Ishikawa (cell line): ENCODE results near the gene IPO11.

ENCODE experiments used
- CEBPB ChIP-seq: IDR thresholded peaks from 2 replicates; pipeline ENCODE4 v1.6.1; 2012
- CREB1 ChIP-seq: IDR thresholded peaks from 2 replicates; pipeline ENCODE4 v1.6.1; 2012; ENCODE audit warnings: low read depth
- EGR1 ChIP-seq: IDR thresholded peaks from 2 replicates; pipeline ENCODE4 v1.6.1; 2012
- EP300 ChIP-seq: IDR thresholded peaks from 2 replicates; pipeline ENCODE4 v1.6.1; 2012; ENCODE audit warnings: borderline replicate concordance
- NFIC ChIP-seq: IDR thresholded peaks from 2 replicates; pipeline ENCODE4 v1.6.1; 2012
- RAD21 ChIP-seq: IDR thresholded peaks from 2 replicates; pipeline ENCODE4 v1.6.1; 2012; ENCODE audit warnings: low read depth
- TAF1 ChIP-seq: IDR thresholded peaks from 2 replicates; pipeline ENCODE4 v1.6.1; 2012; ENCODE audit warnings: low read depth, mild to moderate bottlenecking
- TCF12 ChIP-seq: IDR thresholded peaks from 2 replicates; pipeline ENCODE4 v1.6.1; 2012; ENCODE audit warnings: low read depth
- TEAD4 ChIP-seq: IDR thresholded peaks from 2 replicates; pipeline ENCODE4 v1.6.1; 2012
- YY1 ChIP-seq: IDR thresholded peaks from 2 replicates; pipeline ENCODE4 v1.6.1; 2012; ENCODE audit warnings: low read depth
- ZBTB7A ChIP-seq: IDR thresholded peaks from 2 replicates; pipeline ENCODE4 v1.6.1; 2012; ENCODE audit warnings: low read depth
- TF ChIP-seq, protein P1 (sequence below): IDR thresholded peaks from 2 replicates; pipeline ENCODE4 v1.6.1; 2012; ENCODE audit warnings: low read depth, mild to moderate bottlenecking
- TF ChIP-seq, protein P2 (sequence below): IDR thresholded peaks from 2 replicates; pipeline ENCODE4 v1.6.1; 2012
- TF ChIP-seq, protein P3 (sequence below): IDR thresholded peaks from 2 replicates; pipeline ENCODE4 v1.6.1; 2012

DNA sequence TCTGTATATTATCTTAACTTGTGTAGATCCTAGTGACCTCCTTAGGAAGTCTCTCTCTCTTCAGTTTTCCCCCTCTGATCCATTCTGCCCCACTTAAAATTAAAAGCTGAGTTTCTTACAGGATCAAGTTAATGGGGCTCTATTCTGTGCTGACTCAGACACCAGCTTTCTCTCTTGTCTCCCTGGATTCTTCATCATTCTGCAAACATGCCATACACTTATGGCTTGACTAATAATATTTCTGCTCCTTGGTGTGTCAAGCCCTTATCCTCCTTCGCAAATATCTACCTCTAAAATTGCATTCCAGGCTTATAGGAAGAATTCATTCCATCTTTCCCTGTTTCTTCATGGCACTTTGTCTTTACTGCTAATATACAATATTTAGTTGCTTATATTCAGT lies 184.1 kb downstream of the IPO11 start:
- TF ChIP-seq NFIC, result no peak
- TF ChIP-seq, protein P1, sequence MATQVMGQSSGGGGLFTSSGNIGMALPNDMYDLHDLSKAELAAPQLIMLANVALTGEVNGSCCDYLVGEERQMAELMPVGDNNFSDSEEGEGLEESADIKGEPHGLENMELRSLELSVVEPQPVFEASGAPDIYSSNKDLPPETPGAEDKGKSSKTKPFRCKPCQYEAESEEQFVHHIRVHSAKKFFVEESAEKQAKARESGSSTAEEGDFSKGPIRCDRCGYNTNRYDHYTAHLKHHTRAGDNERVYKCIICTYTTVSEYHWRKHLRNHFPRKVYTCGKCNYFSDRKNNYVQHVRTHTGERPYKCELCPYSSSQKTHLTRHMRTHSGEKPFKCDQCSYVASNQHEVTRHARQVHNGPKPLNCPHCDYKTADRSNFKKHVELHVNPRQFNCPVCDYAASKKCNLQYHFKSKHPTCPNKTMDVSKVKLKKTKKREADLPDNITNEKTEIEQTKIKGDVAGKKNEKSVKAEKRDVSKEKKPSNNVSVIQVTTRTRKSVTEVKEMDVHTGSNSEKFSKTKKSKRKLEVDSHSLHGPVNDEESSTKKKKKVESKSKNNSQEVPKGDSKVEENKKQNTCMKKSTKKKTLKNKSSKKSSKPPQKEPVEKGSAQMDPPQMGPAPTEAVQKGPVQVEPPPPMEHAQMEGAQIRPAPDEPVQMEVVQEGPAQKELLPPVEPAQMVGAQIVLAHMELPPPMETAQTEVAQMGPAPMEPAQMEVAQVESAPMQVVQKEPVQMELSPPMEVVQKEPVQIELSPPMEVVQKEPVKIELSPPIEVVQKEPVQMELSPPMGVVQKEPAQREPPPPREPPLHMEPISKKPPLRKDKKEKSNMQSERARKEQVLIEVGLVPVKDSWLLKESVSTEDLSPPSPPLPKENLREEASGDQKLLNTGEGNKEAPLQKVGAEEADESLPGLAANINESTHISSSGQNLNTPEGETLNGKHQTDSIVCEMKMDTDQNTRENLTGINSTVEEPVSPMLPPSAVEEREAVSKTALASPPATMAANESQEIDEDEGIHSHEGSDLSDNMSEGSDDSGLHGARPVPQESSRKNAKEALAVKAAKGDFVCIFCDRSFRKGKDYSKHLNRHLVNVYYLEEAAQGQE, result no peak
- TF ChIP-seq EGR1, result no peak
- no peak for TF ChIP-seq CEBPB
- no peak for TF ChIP-seq TCF12
- no peak for TF ChIP-seq EP300
- TF ChIP-seq CREB1, result no peak
- no peak for TF ChIP-seq YY1
- no peak for TF ChIP-seq ZBTB7A
- TF ChIP-seq RAD21, result no peak
- no peak for TF ChIP-seq TAF1
- TF ChIP-seq, protein P2, sequence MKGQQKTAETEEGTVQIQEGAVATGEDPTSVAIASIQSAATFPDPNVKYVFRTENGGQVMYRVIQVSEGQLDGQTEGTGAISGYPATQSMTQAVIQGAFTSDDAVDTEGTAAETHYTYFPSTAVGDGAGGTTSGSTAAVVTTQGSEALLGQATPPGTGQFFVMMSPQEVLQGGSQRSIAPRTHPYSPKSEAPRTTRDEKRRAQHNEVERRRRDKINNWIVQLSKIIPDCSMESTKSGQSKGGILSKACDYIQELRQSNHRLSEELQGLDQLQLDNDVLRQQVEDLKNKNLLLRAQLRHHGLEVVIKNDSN, result no peak
- TF ChIP-seq, protein P3, sequence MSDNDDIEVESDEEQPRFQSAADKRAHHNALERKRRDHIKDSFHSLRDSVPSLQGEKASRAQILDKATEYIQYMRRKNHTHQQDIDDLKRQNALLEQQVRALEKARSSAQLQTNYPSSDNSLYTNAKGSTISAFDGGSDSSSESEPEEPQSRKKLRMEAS, result no peak
- TF ChIP-seq TEAD4, result no peak
